Transverse colon (tissue), 4 donors: Measurements from ENCODE around the gene SMG6. TPM values are rescaled to one million over a fixed set of nuclear protein-coding genes. Genes with fewer than 3 reads are reported as not detected.

ENCODE experiments used
- DNase-seq: peaks from one replicate; pipeline ENCODE4 v3.0.0-alpha.2; 2019
- H3K27ac ChIP-seq, 4 donors: fragments of 200-600 bp; sonication (generic); 2 replicates each; pipeline ENCODE4 v1.5.1; 2016 to 2018; ENCODE audit warnings: inconsistent platforms in 4 of 4
- H3K27me3 ChIP-seq: fragments of 200-600 bp; sonication (generic); 2 replicates; pipeline ENCODE4 v1.5.1; 2017; ENCODE audit warnings: inconsistent platforms
- H3K36me3 ChIP-seq, 4 donors: fragments of 200-600 bp; sonication (generic); 2 replicates each; pipeline ENCODE4 v1.5.1; 2017 to 2019; ENCODE audit warnings: inconsistent platforms in 4 of 4
- H3K4me1 ChIP-seq, 4 donors: fragments of 200-600 bp; sonication (generic); 2 replicates each; pipeline ENCODE4 v1.5.1; 2017 to 2020; ENCODE audit warnings: inconsistent platforms in 4 of 4
- H3K4me3 ChIP-seq, 4 donors: fragments of 200-600 bp; sonication (generic); 1 replicate in 1 of 4; 2 replicates in 3 of 4; pipeline versions ENCODE4 v1.5.1 to v1.6.1; 2017 to 2019; ENCODE audit warnings: inconsistent platforms in 4 of 4
- H3K9me3 ChIP-seq, 2 donors: fragments of 200-600 bp; sonication (generic); 2 replicates each; pipeline ENCODE4 v1.5.1; 2017 to 2019; ENCODE audit warnings: inconsistent platforms in 2 of 2
- EP300 ChIP-seq: sonication (generic); formaldehyde crosslinking; IDR thresholded peaks from one replicate; pipeline ENCODE4 v1.6.1; 2017; ENCODE audit warnings: antibody characterized with exemption, low read depth
- POLR2A ChIP-seq: fragments of 450-650 bp; IDR thresholded peaks from one replicate; pipeline ENCODE4 v1.6.1; 2016; ENCODE audit warnings: antibody characterized with exemption, mild to moderate bottlenecking, moderate library complexity
- POLR2AphosphoS5 ChIP-seq, 3 donors: sonication (generic); formaldehyde crosslinking; IDR thresholded peaks; one replicate each; pipeline ENCODE4 v1.6.1; 2016; ENCODE audit warnings: antibody characterized with exemption in 3 of 3
- WGBS, 2 donors: methylation state at CpG; one replicate each; pipeline ENCODE4 v1.1.5; 2018; ENCODE audit warnings: low coverage in 1 of 2; 5-methylcytosine and 5-hydroxymethylcytosine counted together
- in situ Hi-C, 4 donors: fragments of 200-750 bp; cut with MboI; loops; one replicate each; pipeline versions ENCODE4 v1.15.0 to v1.15.1; 2017; ENCODE audit warnings: low sequenced_read_pairs in 3 of 4, low pct_ligation_motif_present in 1 of 4, low pct_unique_long_range_greater_than_20kb in 1 of 4
- intact Hi-C: fragments of 100-400 bp; cut with DNase I; formaldehyde crosslinking; loops from one replicate; pipeline ENCODE4 v1.15.1; 2023; ENCODE audit warnings: low total_unique reads
- total RNA-seq, 4 donors: library from RNA; depleted of rRNA; stranded (reverse); fragments of >200 nt; gene quantifications; one replicate each; pipeline ENCODE4 v1.1.0, GENCODE V29; 2016
- TF ChIP-seq, protein P1 (sequence below), 5 experiments: fragments of 200-600 bp in 3 of 5; fragments of 450-650 bp in 2 of 5; sonication (generic) in 3 of 5; IDR thresholded peaks; 1 replicate in 2 of 5; 2 replicates in 3 of 5; pipeline ENCODE4 v1.5.1; 2016 to 2017; ENCODE audit warnings: antibody characterized with exemption in 5 of 5, inconsistent platforms in 3 of 5, mild to moderate bottlenecking in 2 of 5, moderate library complexity in 1 of 5

Gene SMG6
- total RNA-seq, 4 donors from 2014 or later, result 28.6 to 112 (median 39.1) TPM

DNA sequence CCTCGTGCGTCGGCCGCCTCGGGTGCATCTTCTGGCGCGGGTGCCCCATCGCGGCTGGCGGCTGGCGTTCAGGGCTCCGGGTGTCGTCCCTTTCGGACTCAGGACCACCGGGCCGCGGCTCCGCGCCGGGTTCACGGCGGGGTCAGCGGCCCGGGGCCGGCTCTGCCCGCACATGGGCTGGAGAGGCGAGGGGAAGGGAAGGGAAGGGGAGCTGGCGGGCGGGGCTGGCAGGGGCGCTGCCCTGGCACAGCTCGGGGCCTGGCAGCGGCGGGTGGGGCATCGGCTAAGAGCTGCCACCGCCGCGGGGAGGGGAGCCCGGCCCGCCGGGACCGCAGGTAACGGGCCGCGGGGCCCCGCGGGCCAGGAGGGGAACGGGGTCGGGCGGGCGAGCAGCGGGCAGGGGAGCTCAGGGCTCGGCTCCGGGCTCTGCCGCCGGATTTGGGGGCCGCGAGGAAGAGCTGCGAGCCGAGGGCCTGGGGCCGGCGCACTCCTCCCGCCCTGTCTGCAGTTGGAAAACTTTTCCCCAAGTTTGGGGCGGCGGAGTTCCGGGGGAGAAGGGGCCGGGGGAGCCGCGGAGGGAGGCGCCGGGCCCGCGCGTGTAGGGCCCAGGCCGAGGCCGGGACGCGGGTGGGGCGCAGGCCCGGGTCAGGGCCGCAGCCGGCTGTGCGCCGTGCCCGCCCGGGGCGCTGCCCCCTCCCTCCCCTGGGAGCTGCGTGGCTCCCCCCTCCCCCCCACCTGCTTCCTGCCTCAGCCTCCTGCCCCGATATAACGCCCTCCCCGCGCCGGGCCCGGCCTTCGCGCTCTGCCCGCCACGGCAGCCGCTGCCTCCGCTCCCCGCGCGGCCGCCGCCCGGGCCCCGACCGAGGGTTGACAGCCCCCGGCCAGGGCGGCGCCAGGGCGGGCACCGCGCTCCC is 248.0 kb downstream of the SMG6 start:
- WGBS, 2 donors, result 1% methylated on average over 68 of the region's 113 CpGs; no CpG with 5 or more reads in 1 of the 2 donors
- DNase-seq, result peak; percentile 39
- TF ChIP-seq EP300 (no peak), POLR2AphosphoS5 (IDR thresholded peaks at IDR 0.05) (no peak), POLR2A (no peak)
- TF ChIP-seq, protein P1, sequence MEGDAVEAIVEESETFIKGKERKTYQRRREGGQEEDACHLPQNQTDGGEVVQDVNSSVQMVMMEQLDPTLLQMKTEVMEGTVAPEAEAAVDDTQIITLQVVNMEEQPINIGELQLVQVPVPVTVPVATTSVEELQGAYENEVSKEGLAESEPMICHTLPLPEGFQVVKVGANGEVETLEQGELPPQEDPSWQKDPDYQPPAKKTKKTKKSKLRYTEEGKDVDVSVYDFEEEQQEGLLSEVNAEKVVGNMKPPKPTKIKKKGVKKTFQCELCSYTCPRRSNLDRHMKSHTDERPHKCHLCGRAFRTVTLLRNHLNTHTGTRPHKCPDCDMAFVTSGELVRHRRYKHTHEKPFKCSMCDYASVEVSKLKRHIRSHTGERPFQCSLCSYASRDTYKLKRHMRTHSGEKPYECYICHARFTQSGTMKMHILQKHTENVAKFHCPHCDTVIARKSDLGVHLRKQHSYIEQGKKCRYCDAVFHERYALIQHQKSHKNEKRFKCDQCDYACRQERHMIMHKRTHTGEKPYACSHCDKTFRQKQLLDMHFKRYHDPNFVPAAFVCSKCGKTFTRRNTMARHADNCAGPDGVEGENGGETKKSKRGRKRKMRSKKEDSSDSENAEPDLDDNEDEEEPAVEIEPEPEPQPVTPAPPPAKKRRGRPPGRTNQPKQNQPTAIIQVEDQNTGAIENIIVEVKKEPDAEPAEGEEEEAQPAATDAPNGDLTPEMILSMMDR (IDR thresholded peaks at IDR 0.05), result no peak
- Histone ChIP-seq H3K4me3 (peak overlapping the region; percentile 24 to 65 (median 42)), H3K4me1 (peaks cover 13 to 79% (median 69%) of the 10 kb centered on the region in 4 donors), H3K27me3 (peaks cover 71% of the 10 kb centered on the region), H3K27ac (peak overlapping the region; percentile 85 to 92 (median 90)), H3K9me3 (no peaks in the 10 kb centered on the region), H3K36me3 (no peaks in the 10 kb centered on the region)
- in situ Hi-C loops, result loop anchor here in 1 of 4 donors (25.0 kb wide), 1 partner anchor 107 kb away; no protein-coding TSS in a partner anchor
- intact Hi-C loops, result loop anchor here (1.0 to 10.0 kb wide), 2 partner anchors 119 to 189 kb away; no protein-coding TSS in a partner anchor

DNA sequence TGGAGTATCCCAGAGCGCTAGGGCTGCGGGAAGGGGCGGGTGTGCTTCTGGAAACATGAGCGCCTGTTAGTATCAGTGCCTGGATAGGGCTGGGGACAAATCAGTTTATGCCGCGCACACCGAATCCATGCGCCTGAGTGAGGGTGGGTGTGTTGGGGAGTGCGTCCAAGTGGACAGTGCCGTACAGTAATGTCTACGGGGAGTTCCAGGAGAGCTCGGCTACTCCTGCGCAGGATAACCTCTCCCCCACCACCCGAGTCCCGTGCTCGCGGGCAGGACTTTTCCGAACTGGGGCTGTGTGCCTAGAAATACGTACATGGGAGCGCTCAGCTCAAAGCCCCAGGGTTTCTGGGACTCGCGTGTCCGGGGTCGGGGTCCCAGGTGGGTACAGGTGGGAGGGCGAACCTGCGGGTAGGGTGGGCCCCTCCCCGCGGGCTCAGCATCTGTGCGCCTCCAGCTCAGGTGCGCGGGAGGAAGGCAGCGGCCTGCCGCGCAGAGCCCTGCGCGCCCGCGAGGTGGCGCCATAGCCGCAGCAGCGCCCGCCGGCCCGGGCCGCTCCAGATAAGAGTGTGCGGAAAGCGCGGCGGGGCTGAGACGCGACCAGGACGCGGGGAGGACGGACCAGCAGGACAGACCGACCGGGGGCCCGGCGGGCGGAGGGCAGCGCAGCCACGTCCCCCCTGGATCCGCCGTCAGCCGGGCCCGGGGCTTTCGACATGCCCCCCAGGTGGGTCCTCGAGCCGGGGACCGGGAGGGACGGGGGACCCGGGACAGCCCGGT is 248.9 kb downstream of the SMG6 start, which contains the start of gene HIC1:
Gene HIC1 (plus strand): TSS at position 592 of the 780 bp plus-strand sequence. CDS start 1,588 bp downstream, outside the sequence.
- intact Hi-C loops, result loop anchor here (1.0 to 10.0 kb wide), 3 partner anchors 120 to 228 kb away; no protein-coding TSS in a partner anchor
- Histone ChIP-seq H3K27ac (peak within 1 kb of the TSS; percentile 85 to 92 (median 90)), H3K36me3 (no peaks in the 10 kb centered on the region), H3K4me1 (peaks cover 8 to 75% (median 67%) of the 10 kb centered on the region in 4 donors), H3K4me3 (peak within 1 kb of the TSS; percentile 24 to 65 (median 42)), H3K9me3 (no peaks in the 10 kb centered on the region), H3K27me3 (peaks cover 76% of the 10 kb centered on the region)
- peak; percentile 77 for DNase-seq
- TF ChIP-seq EP300 (no peak), POLR2AphosphoS5 (IDR thresholded peaks at IDR 0.05) (peak; percentile 72 to 91 (median 73)), POLR2A (peak; percentile 74)
- TF ChIP-seq, protein P1 (IDR thresholded peaks at IDR 0.05), result peak; percentile 60 to 99 (median 93)
- in situ Hi-C loops, result loop anchor here in 1 of 4 donors (25.0 kb wide), 1 partner anchor 108 kb away; no protein-coding TSS in a partner anchor
- WGBS, 2 donors, result 0 to 1% methylated on average over 3 to 43 of the region's 72 CpGs

DNA sequence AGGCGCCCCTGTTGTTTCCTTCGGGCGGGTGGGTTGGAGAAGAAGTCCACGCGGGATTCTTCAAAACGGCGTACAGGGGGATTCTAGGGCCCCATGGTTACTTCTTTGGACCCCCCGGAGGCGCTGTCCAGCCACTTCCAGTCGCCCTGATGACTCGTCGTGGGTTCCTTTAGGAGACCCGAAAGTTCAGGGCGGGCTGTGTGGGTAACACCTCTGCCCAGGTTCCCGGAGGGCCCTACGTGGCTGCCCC is 249.4 kb downstream of the SMG6 start:
- 13% methylated on average over 9 of the region's 16 CpGs; no CpG with 5 or more reads in 1 of the 2 donors for WGBS, 2 donors
- intact Hi-C loops, result loop anchor here (5.0 to 10.0 kb wide), 2 partner anchors 121 to 228 kb away; no protein-coding TSS in a partner anchor
- in situ Hi-C loops, result loop anchor here in 1 of 4 donors (25.0 kb wide), 1 partner anchor 108 kb away; no protein-coding TSS in a partner anchor
- no peak for TF ChIP-seq EP300
- TF ChIP-seq, protein P1 (IDR thresholded peaks at IDR 0.05), result no peak
- no peak for TF ChIP-seq POLR2A
- TF ChIP-seq POLR2AphosphoS5 (IDR thresholded peaks at IDR 0.05), result no peak
- Histone ChIP-seq H3K27ac (peak overlapping the region; percentile 85 to 92 (median 90)), H3K9me3 (no peaks in the 10 kb centered on the region), H3K4me1 (peaks cover 9 to 74% (median 68%) of the 10 kb centered on the region in 4 donors), H3K36me3 (no peaks in the 10 kb centered on the region), H3K27me3 (peaks cover 76% of the 10 kb centered on the region), H3K4me3 (peak overlapping the region; percentile 24 to 65 (median 40))
- DNase-seq, result no peak
